GM21529 (cell line): Measurements from ENCODE around the gene ACAD10.
"Not testable (repeated sequence)": the region's sequence is repeated elsewhere in the genome, so short reads cannot be mapped to it uniquely, and the experiment has no call there.

Experiments
- ATAC-seq: cut with Tn5 transposase; IDR thresholded peaks from one replicate; pipeline ENCODE4 v1.9.1; 2021; ENCODE audit not compliant: unreplicated experiment

Gene ACAD10

DNA sequence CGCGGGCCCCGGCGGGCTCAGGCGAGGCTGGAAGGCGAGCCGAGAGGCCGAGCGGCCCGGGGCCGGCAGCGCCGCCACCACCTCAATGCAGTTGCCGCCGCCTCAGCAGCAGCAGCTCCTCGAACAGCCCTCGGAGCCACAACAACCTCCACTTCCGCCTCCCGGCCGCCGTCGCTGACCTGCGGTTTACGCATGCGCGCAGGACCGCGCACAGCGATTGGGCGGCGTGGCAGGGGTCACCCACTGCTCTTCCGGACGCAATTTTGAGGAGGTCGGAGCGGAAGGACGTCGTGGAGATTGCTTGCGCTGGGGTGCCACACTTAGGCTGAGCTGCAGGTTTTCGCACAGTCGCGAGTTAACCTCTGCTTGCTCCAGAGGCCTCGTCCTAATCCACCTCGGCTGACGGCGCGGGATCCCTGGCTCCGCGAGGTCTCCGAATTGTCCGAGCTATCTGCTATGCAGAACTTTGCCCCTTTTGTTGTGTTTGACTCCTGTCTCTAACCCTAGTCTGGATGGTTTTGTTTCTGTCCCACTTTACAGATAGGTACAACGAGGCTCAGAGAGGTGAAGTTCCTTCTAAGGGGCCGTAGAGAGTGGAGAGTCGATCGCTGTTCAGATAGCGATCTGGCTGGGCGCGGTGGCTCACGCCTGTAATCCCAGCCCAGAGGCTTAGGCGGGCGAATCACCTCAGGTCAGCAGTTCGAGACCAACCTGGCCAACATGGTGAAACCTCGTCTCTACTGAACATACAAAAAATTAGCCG lies at the start of gene ACAD10, which contains the start of gene BRAP:
TSS of gene ACAD10 (plus strand) at position 243 of the 763 bp plus-strand sequence. CDS start 6,657 bp downstream, outside the sequence.
TSS of gene BRAP (minus strand) at position 146 of the 763 bp plus-strand sequence. CDS start 164 bp downstream, outside the sequence.
- peak; percentile 93 for ATAC-seq

DNA sequence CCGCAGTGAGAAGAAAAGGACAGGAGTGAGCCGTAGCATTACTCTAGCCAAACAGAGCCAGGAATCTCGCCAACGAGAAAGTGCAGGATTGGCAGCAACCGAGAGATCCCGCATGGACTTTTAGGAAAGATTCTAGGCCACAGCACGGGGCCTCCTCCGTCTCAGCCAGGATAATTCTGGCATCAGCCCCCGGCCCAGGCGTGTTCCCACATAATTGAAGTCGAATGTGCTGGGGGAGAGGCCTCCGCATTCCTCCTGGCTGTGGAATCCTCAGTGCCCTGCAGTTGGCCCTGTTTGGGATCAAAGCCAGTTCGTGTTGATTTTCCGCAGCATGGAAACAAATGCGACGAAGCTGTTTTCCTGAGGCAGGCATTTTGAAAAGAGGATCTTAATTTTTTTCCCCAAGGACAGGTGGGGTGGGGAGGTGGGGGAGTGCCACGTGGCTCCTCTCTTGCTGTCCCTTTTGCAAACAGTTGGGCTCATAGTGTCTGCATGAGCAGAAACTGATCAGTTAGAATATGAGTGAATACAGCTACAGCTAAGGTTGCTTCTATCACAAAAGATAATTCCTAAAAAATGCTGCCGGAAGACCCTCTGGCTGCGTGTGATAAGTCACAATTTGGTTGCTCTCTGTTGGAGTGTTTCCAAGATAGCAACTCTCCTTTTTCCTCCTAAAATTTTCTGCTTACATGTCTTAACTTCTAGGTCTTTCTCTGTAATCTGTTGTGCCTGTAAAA lies 49.5 kb upstream of the ACAD10 start:
- ATAC-seq, result no peak

DNA sequence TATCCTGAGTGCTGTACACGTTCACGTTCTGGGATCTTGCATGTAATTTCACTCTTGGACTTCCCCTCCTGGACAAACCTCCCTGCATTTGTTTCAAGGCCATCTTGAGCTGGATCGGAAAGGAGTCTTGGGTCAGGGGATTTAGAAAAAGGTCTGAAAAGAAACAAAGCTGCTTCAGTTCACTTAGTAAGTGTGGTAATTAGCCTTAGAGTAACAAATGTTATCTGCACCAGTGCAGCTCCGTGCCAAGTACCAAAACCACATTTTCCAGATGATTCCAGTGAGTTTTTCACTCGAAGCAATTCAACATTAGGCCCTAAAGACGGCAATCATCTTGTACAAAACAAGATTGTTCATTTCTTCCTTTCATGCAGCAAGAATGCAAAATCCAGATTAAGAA lies 47.3 kb upstream of the ACAD10 start:
- ATAC-seq, result no peak

DNA sequence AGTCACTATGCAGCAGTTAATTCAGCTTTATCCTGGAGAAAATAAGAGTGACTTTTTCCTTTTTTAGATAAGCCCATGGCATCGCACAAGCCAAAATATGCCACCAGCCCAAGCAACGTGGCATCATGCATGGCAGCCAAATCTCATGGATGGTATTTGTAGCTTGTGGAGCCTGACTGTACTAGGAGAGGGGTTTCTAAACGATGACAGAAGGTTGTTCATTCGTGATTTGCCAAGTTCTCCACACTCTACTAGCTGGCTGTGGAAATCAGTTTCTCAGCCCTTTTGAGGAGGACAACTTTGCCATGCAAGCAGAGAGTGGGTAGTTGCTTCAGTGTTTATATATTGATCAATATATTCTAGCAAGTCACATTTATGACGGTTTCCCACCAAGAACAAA lies 45.3 kb upstream of the ACAD10 start:
- ATAC-seq, result no peak

GRCh38 chr12:111642681-111643426 lies 43.0 kb upstream of the ACAD10 start:
- no peak for ATAC-seq

GRCh38 chr12:111643427-111643826 lies 42.4 kb upstream of the ACAD10 start:
- no peak for ATAC-seq

- ATAC-seq, result no peak
Measured at GRCh38 chr12:111645433-111645832, 40.4 kb upstream of the ACAD10 start.

GRCh38 chr12:111650912-111651311 lies 34.9 kb upstream of the ACAD10 start:
- no peak for ATAC-seq

- ATAC-seq, result not testable (repeated sequence)
Measured at GRCh38 chr12:111652530-111652929, 33.3 kb upstream of the ACAD10 start.

DNA sequence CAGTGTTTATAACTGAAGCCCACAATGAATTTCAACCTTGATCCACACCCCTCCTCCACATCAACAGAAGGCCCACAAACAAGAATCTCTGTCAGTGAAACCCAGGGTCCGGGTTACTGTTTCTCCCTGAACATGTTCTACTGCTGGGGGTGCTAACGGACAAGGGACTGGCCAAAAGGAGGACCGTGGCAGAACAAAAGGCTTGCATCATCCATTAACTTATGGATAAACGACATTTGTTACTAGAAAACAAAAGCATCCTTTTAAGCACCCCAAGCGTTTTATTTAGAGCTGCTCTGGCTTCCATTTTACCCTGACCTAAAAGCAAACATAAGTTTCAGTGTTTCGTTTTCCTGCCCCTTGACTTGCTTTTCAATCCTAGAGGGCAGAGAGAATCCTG lies 32.3 kb upstream of the ACAD10 start:
- ATAC-seq, result no peak

DNA sequence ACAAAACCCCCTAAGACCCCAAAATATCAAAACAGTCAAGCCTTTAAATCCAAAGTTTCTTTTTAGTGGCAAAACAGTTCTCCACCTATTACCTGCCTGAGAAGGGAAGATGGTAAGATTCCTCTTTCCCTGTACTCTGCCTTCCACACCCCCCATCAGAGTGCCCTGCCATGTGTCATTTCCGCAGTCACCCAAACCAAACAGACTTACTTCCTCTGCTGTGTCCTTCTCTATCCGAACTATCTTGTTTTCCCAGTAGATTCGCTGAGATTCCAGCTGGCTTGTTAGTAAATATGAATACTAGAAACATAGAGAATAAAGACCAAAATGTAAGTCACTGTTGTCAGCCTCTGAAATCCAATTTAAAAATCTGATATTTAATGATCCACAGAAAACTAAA lies 30.5 kb upstream of the ACAD10 start:
- no peak for ATAC-seq

DNA sequence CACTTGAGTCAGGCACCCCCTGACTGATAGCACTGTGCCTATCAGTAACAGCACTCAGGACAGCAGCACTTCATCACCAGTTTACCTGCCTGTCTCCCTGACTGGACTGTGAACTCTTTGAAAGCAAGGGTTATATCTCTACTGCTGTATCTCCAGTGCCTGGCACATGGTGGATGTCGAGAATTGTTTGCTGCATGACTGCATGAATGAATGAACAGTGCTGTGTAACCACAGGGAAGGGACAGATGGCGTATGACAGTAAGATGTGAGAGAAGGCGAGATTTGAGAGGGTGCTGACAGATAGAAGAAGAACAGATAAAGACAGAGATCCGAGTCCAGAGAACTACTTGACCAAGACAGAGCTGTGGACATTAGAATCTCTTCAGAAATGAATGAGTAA lies 29.8 kb upstream of the ACAD10 start:
- ATAC-seq, result no peak

DNA sequence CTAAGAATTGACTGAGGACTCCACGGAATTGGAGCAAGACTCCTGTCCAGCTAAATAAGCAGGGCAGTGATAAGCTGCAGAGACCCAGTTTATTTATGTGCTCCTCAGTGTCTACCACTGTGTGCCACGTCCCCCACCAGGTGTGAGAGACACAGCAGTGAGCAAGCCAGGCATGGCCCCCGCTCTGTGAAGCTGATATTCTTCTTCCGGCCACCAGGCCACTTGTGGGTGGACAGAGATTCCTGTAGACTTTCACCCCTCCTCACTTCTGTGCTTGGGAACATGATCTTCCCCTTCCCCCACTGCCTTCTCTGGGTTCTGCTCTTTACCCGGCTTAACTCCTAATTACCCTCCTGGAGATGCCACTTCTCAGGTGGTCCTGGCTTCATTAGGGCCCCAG lies 21.4 kb upstream of the ACAD10 start:
- no peak for ATAC-seq

DNA sequence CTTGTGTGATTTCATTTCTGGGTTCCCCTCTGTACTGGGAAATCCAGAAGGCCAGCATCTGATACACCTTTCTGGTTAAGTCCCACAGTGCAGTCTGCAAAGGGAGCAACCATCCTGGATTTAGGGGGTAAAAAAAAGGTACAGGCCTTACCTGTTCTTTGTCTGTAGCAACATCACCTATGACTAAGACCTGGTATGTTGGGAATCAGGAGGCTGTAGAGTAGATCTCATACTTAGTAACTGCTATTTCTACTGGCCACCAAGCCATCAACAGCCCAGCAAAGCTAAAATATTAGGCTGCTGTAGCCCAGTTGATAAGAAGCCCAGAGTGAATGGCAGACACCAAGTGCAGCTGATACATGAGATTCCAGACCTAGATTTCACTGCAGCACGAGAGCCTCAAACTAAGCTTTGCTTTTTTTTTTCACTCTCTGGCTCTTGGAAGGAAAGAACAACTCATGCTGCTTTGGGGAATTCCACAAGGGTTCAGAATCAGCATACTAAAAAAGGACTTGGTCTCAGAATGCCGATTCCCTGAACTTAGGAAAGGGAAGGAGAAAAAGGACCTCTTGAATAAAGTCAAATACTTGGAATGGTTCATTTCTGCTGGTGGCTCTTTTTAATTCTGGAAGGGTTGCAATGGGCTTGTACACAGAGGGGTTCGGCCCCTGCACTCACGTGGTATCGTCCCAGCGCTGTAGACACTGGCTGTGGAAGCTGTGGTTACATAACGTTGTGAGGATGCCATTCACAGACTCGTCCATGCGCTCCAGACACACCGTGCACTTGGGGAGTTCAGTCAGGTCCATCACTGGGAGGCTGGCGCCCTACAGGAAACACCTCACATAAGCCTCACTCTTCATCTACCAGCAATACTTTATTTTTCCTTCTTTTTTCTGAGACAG lies 20.6 kb upstream of the ACAD10 start:
- ATAC-seq, result no peak

DNA sequence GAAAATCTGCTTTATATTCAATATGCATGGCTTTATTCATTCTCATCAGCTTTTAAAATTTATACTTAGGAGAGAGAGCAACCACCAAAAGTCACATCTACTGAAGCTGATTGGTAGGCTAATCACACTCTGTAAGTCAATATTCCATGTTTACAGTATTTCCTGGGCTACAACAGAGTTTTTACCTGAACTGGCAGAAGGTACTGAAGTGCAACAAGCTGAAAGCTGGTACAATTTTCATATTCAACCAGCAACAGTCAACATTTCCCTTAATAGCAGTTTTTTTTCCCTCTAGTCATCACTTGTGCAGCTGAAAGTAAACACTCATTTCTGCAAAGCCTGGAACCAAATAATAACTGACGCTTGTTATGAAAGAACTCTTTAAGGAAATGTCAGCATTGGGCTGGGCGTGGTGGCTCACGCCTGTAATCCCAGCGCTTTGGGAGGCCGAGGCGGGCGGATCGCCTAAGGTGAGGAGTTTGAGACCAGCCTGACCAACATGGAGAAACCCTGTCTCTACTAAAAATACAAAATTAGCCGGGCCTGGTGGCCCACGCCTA lies 13.0 kb upstream of the ACAD10 start:
- no peak for ATAC-seq

DNA sequence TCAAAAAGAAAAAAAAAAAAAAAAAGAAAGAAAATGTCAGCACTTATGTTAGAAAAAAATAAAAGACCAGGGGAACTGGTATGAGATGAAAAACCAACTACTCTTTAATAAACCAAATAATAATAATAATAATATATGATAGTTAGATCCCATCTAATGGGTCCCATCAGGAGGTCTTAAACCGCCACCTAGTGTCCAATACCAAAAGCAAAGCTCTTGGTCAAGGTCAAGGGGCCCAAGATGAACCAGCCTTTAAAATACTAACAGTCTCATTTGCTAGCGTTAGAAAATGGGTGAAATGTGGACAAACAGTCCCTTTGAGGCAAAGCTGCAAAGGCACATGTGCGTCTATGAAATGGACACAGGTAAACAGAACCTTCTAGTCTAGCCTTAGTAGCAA lies 12.3 kb upstream of the ACAD10 start:
- ATAC-seq, result no peak

DNA sequence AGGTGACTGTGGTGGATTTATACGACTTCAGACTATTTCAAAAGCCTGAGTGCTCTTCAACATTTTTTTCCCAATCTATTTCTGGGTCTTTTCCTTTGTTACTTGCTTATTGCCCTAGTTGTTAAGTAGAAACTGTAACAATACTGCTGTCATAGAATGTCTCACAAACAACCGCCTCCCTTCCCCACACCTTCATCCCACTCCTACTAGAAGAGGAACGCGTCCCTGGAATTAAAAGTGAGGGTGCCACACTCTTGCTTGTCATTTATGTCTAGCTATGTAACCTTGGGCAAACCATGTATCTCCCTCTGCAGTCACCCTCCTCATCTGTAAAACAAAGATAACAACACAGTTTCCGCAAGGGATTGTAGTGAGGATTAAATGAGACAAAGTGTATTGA lies 8.7 kb upstream of the ACAD10 start:
- no peak for ATAC-seq

GRCh38 chr12:111684485-111685198 lies 1.2 kb upstream of the ACAD10 start:
- ATAC-seq, result not testable (repeated sequence)

DNA sequence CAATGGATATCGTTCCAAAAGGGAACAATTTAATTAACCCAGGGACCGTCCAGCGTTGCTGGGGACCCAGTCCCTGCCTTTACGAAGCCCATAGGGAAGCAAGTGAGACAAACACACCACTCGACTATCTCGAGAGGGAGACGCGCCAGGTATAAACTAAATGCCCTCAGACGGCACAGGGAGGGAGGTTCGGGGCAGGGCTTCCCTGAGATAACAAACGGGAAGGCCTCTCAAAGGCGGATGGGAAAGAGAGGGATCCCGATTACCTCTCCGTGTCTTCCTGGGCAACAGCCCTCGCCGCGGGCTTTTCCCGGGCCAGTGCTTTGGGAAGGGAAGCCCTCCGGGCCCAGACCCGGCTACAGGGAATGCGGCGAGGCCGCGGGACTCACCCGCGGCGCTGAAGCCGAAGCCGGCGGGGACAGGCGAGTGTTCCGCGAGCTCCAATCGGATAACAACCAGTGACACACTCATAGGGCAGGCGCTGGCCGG lies 487 bp upstream of the ACAD10 start:
- peak; percentile 8 for ATAC-seq
